Nephron progenitor cell (in vitro differentiated cells): Measurements from ENCODE around the gene RPS3.
A peak's percentile ranks its signal among the peaks of the same experiment; 100 is the strongest.

Experiments used
- DNase-seq: peaks from one replicate; pipeline ENCODE4 v3.0.0; 2021
- H3K27ac Mint-ChIP-seq: 2 replicates; pipeline ENCODE4 v1.8.0; 2021; ENCODE audit warnings: mild to moderate bottlenecking, moderate library complexity, mixed read lengths
- H3K27me3 Mint-ChIP-seq: 2 replicates; pipeline ENCODE4 v1.8.0; 2021; ENCODE audit warnings: mild to moderate bottlenecking, low read depth, mixed read lengths; ENCODE audit not compliant: poor library complexity
- H3K36me3 Mint-ChIP-seq: 2 replicates; pipeline ENCODE4 v1.8.0; 2021; ENCODE audit warnings: low read depth, mixed read lengths
- H3K4me1 Mint-ChIP-seq: 2 replicates; pipeline ENCODE4 v1.8.0; 2021; ENCODE audit warnings: mixed read lengths
- H3K4me3 Mint-ChIP-seq: 2 replicates; pipeline ENCODE4 v1.8.0; 2021; ENCODE audit warnings: mild to moderate bottlenecking, moderate library complexity, mixed read lengths
- H3K9me3 Mint-ChIP-seq: 2 replicates; pipeline ENCODE4 v1.8.0; 2021; ENCODE audit warnings: mild to moderate bottlenecking, moderate library complexity, mixed read lengths
- TF ChIP-seq, protein P1 (sequence below): fragments of 200-600 bp; sonication (generic); IDR thresholded peaks from 2 replicates; pipeline ENCODE4 v1.5.0; 2021; ENCODE audit warnings: antibody characterized with exemption

RPS3 gene

DNA sequence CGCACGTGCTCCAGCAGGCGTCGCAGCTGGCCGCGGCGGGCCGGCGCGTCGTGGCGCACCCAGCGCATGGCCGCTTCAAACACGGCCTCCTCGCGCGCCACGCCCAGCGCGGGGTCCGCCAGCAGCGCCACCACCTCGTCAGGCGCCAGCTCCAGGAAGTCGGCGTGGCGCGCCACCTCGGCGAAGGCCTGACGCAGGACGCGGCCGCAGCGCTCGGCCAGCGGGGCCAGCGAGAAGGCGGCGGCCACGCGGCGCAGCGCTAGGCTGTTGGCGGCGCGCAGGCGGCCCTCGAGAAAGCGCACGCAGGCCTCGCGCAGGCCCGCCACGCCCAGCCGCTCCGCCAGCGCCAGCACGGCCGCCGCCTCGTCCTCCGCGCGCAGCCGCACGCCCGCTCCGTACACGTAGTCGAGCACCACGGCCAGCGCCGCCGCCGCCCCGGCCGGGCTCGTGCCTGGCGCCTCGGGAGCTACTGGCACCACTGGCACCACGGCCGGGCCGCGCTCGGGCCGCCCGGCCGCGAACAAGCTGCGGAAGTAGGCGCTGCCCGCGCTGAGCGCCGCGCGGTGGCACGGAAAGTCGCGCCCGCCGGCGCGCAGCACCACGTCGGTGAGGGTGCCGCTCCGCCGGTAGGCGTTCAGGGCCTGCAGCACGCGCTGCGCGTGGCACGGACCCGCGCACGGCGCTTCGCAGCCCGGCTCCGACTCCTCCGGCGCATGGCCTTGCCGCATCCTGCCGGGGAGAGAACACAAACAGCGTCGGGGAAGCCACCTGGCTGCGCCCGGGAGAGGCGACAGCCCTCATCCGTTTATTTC is 30.8 kb downstream of the RPS3 start:
- Mint-ChIP-seq H3K27me3 (peaks cover 85% of the 10 kb centered on the region), H3K27ac (no peak overlapping the region)

DNA sequence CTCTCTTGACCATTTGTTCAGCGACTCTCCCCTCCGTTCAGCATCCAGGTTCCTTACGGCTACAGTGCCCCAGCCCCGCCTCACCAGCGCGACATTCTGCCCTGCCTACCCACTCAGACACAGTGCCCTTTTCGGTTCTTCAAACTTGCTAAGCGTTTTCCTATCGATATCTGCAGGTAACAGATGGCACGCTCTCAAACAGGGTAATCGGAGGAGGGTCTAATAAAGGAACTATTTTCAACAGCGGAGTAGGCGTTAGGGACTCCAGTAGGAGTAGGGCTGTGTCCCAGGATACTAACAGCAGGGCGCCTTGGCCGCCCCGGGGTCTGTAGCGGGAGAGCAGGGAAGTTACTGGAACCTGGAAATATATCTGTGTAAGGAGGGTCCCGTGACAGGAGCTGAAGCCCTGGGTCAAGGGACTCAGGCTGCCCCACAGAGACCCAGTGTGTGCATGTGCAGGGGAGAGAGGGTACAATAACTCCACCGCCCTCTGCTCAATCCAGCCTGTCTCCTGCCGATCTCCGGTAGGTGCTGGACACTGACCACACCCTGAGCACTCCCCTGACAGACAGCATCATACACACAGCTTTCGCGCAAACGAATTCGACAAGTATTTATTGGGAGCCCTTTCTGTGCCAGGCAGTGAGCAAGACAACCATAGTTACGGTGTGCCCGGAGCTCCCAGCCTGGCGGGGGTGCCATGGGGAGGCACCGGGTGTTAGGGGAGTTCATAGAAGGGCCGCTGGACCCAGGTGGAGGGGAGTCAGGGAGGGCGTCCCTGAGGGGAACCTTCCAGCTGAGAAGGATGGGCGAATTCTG is 31.6 kb downstream of the RPS3 start:
- Mint-ChIP-seq H3K9me3 (peaks cover 22% of the 10 kb centered on the region), H3K36me3 (peaks cover 15% of the 10 kb centered on the region), H3K27me3 (peaks cover 91% of the 10 kb centered on the region), H3K4me3 (peak overlapping the region; percentile 77), H3K4me1 (peaks cover 26% of the 10 kb centered on the region), H3K27ac (no peak overlapping the region)
- DNase-seq = no peak
- TF ChIP-seq, protein P1, sequence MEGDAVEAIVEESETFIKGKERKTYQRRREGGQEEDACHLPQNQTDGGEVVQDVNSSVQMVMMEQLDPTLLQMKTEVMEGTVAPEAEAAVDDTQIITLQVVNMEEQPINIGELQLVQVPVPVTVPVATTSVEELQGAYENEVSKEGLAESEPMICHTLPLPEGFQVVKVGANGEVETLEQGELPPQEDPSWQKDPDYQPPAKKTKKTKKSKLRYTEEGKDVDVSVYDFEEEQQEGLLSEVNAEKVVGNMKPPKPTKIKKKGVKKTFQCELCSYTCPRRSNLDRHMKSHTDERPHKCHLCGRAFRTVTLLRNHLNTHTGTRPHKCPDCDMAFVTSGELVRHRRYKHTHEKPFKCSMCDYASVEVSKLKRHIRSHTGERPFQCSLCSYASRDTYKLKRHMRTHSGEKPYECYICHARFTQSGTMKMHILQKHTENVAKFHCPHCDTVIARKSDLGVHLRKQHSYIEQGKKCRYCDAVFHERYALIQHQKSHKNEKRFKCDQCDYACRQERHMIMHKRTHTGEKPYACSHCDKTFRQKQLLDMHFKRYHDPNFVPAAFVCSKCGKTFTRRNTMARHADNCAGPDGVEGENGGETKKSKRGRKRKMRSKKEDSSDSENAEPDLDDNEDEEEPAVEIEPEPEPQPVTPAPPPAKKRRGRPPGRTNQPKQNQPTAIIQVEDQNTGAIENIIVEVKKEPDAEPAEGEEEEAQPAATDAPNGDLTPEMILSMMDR = no peak

More for the DNA sequence above, 30.8 kb downstream of the RPS3 start:
- Mint-ChIP-seq H3K4me3 (peak overlapping the region; percentile 77), H3K9me3 (peaks cover 22% of the 10 kb centered on the region), H3K36me3 (peaks cover 15% of the 10 kb centered on the region), H3K4me1 (peaks cover 26% of the 10 kb centered on the region)
- TF ChIP-seq, protein P1 = no peak
- DNase-seq = peak; percentile 81

DNA sequence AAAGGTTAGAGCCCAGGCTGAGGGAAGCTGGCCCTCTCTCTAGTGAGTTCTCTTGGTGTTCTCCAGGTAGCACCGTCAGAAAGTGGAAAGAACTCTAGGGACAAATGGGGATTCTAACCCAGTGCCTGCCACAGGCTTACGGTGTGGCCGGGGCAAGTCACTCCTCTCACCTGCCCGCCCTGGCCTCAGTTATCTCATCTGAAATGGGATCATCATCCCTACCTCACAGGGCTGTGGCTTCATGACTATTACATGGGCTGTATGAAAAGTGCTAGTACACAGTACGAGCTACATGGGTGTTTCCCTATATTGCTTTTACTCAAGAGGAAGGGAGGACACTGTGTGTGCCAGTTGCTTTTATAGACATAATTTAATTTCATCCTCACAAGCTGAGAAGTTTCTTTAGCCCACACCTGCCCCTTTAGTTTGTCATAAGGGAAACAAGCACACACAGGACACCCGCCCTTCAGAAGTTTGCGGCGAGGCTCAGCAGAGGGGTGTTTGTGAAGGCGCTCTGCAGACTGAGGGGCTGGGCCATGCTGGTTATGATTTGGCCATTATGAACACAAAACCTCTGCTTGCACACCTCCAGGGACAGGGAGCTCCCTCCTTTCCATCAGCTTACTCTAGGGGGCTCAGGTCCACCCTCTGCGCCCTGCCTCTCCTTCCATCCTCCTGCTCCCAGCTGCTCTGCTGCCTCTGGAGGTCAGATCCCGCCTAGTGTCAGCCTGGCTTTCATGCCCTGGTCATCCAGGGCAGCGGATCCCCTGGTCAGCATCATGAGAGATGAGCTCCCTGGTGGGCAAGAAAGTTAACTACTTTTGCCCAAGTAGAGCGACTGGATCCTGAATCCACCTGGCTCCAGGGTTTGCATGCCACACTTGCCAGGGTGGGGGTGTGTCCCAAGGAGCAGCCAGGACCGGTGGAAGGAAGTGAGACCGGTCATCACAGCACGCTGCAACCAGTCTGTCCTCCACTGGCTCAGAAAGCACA is 32.5 kb downstream of the RPS3 start:
- Mint-ChIP-seq H3K27ac (no peak overlapping the region), H3K36me3 (peaks cover 15% of the 10 kb centered on the region), H3K4me1 (peaks cover 26% of the 10 kb centered on the region), H3K4me3 (peak overlapping the region; percentile 65), H3K9me3 (peaks cover 22% of the 10 kb centered on the region), H3K27me3 (peaks cover 86% of the 10 kb centered on the region)
- TF ChIP-seq, protein P1 = no peak
- DNase-seq = no peak

DNA sequence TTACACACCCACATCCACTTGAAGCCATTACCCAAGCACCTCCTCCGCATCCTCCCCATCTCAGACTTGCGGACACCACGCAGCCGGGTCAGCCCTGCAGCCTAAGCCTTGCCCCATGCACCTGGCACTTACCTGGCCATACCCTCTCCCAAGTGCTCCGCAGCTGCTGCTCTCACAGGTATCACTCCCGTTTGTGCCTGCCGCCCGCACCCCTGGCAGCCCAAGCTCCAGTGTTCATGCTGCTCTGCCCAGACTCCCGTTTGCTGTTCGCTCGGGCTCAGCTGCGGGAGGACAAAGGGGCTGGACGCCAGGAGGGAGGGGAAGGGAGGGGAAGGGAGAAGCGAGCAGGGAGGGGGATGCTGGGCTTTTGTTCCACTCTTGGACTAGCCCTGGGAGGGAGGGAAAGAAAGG is 33.6 kb downstream of the RPS3 start, which contains the start of gene KLHL35:
KLHL35 (minus strand) TSS at position 293 of the 411 bp plus-strand sequence. CDS start 2,574 bp downstream, outside the sequence.
- Mint-ChIP-seq H3K9me3 (peaks cover 20% of the 10 kb centered on the region), H3K4me3 (peak within 1 kb of the TSS; percentile 65), H3K27me3 (peaks cover 82% of the 10 kb centered on the region), H3K36me3 (peaks cover 15% of the 10 kb centered on the region), H3K27ac (no peak within 1 kb of the TSS), H3K4me1 (peaks cover 30% of the 10 kb centered on the region)
- TF ChIP-seq, protein P1 = no peak
- DNase-seq = no peak

DNA sequence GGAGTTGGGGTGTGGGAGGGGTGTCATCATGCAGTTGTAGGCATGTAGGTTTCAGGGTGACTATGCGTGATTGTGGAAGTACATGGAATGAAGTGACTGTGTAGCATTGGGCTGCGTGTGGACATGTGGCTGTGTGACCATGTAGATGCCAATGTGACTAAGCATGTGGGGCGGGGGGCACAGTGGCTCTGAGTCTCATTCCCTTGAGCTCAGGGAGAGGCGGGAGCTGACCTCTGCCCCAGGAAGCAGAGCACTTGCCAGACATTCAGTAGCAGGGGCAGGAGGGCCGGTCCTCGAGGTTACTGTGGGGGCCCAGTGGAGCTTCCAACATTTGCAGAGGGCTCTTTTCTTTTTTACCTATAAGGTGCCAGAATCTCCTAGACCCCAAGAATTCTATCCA is 34.1 kb downstream of the RPS3 start:
- TF ChIP-seq, protein P1 = no peak
- Mint-ChIP-seq H3K27ac (no peak overlapping the region), H3K27me3 (peaks cover 76% of the 10 kb centered on the region), H3K4me1 (peaks cover 34% of the 10 kb centered on the region), H3K36me3 (peaks cover 11% of the 10 kb centered on the region), H3K4me3 (no peak overlapping the region), H3K9me3 (peaks cover 14% of the 10 kb centered on the region)
- DNase-seq = no peak
